ENCODE data around the gene GGT1.
"Not testable (repeated sequence)": the region's sequence is repeated elsewhere in the genome, so short reads cannot be mapped to it uniquely, and the experiment has no call there.

GGT1 gene

DNA sequence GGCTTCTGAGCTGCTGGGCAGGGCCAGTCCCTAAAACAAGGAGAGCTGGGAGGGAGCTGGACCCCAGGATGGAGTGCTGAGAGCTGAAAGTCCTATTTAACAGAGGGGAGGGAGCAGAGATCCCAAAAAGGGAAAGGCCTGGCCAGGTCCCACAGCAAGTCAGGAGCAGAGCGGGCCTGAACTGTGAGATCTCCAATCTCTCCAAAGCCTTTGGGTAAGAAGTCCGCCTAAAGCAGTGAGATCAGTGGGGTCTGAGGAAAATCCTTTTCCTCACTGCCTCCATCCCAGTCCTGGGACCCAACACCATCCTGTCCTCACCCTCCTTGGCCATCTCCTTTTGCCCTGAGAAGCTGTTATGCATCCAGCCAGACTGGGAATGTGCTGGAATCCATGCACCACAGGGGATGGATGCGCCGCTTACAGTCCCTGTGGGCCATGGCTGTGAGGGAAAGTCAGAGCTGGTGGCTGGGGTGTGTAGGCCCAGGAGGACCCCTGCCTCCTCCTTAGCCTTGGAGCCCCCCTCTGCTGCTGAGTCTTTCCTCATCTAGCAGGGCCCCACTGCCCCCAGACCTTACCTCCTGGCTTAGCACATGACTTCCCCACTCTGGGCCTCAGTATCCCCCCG is 18.7 kb upstream of the GGT1 start:
- no peak for DNase-seq

DNA sequence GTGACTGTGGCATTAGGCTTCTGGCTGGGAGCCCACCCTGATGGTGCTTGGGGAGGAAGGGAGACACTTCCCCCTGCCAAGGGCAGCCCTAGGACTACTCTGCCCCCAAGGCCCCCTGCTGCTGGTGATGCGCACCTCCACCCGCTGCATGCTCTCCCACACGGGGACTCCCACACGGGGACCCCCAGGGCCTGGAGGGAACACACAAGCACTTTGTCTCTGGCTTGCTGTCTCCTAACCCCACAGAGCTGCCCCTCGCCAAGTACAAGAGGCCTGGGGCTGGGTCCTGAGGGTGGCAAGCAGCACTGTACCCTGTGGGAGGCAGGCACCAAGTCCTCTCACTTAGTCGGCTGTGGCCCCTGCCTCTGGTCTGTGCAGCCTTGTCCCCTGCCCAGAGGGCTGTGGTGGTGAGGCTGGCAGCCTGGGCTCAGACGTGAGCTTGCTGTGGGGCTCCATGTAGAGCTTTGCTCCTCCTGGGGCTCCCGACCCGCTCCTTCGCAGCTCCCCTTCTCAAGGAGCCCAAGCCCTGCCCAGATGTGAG is 18.1 kb upstream of the GGT1 start:
- DNase-seq: no peak

GRCh38 chr22:24585461-24585860 is 17.5 kb upstream of the GGT1 start:
- no peak for DNase-seq

DNA sequence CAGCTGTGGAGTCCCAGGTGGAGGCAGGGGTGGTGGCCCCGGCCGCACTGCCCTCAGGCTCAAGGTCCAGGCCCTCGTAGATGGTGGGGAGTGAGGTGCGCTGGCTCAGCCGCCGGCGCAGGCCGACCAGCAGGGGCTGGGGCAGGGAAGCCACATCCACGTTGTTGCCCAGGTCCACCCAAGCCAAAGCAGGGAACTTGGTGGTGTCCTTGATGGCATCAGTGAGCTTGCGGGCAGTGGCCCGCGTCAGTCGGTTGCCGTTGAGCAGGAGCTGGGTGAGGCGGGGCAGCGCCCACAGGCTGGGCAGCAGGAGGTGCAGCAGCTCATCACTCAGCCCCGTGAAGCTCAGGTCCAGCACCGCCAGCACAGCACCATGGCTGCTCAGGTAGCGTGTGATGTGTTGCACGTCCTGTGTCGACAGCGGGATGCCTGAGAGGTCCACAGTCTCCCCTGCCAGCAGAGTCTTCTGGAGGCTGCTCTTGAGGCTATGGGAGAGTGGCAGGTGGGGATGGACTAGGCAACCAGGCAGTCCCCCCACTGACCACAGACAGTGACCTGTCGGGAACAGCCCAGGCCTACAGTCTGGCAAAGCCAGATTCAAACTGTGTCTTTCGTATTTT is 17.0 kb upstream of the GGT1 start:
- no peak for DNase-seq

DNA sequence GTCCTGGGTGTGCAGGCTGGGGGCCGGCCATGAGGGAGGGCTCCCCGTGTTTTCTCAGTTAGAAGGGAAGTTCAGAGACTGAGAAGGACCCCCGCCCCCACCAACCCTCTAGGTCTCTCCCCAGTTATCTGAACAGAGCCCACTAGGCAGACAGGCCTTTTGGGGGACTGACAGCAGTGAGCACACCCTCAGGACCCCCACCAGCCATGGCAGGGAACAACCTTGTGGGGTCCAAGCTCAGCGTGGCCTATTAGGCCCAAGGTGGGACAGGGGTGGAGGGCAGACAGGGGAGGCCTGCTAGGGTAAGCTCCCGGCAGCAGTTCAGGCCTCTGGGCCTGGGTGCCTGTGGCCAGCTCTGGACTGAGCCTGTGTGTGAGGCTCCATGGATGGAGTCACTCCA is 15.7 kb upstream of the GGT1 start:
- no peak for DNase-seq

DNA sequence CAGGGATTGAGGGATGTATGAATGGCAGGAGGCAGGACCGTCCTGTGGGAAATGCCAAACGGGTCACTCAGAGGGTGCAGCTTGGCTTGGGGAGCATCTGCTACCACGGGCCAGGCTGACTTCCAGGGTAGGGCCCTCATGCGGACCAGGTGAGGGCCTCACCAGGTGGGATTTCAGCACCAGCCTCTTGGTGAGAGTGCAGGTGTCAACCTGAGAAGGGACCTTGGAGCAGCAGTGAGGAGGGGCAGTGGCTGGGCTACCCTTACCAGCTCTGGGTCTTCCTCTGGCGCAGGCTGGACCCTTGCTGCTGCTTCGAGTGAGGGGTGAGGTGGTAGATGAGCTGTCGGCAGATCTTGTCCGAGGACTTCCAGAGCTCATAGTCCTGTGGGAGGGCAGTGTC is 15.0 kb upstream of the GGT1 start:
- DNase-seq: no peak

GRCh38 chr22:24588381-24588756 is 14.6 kb upstream of the GGT1 start:
- DNase-seq: no peak

DNA sequence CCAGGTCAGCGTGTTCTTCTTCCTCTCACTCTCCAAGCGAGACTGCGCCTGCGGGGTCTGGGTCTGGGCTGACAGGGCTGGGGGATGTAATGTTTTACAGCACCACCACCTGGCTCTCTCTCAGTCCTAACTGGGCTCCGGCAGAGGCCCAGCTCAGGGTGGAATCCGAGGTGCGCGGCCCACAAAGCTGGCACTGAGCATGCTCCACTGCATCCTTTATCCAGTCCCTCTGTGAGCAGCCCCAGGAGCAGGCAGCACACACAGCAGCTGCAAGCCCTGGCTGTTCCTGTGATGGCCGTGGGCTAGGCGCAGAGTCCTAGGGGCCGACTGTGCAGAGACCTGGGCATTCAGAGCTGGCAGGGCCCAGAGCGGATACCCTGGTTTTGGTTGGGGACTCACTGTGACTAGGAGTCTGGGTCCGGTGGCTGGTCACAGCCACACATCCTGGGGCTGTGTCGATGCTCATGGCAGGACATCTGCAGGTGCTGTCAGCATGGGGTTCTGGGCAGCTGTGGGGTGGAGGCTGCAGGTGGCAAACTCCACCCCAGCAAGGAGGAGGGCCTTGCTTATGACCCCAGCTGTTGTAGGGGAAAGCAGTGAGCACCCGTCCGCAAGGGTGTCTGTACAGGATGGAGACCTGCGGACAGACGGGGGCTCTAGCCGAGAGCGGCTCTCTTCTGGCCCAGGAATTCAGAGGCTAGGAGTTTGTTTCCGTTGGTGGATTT is 14.1 kb upstream of the GGT1 start:
- no peak for DNase-seq

- no peak for DNase-seq
These were observed 13.4 kb upstream of the GGT1 start for GRCh38 chr22:24589518-24590030.

- no peak for DNase-seq
These were observed 12.3 kb upstream of the GGT1 start for GRCh38 chr22:24590596-24591173.

DNA sequence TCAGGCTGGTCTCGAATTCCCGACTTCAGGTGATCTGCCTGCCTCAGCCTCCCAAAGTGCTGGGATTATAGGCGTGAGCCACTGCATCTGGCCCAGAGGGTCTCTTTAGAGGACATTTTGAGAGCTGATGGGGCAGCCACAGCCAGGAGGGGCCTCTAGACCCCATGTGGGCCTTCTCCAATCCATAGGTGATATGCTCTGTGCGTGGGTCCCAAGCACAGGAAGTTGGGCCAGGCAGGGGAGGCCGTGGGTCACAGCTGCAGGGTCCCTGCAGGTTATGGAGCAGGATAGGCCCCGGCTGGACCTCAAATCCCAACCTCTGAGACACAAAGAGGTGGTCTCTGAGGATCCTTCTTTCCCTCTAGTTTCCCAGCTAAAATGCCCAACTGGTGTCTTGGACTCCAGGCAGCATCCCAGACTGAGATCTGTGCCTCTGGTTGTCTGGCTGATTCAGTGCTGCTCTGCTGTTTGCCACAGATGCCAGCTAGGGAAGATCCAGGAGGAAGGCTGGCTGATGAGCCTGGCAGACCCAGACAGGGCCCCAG is 11.6 kb upstream of the GGT1 start:
- DNase-seq: no peak

GRCh38 chr22:24592058-24592850 is 10.7 kb upstream of the GGT1 start:
- DNase-seq: no peak

DNA sequence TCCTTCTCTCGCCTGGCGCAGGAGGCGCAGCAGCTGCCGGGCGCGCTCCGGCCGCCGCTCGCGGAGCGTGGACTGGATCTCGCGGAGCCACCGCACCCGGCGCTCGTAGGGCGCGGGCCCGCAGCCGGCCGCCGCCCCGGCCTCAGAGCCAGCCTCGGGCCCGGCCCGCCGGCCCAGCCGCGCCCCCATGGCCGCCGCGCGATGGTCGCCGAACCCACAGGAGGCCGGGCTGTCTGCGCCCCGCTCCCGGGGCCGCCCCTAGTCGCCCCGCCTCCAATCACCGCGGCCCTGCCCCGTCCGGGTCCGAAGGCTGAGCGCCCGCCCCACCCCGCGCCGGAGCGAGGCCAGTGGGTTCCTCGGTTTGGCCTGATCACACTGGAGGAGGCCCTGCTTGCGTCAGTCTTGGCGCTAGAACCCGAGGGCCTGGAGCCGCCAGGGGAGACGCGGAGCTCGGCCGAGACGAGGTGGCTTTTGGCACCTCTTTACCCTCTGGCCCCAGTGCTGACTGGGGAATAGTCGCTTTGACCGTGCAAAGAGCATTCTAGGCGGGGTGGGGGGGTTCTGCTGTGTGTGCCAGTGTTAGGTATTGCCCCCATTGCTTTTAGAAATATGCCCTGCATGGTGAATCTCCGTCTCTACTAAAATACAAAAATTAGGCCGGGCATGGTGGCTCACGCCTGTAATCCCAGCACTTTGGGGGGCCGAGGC is 10.0 kb upstream of the GGT1 start, which contains the start of gene LRRC75B:
TSS of gene LRRC75B (minus strand) at position 223 of the 708 bp plus-strand sequence. CDS start at position 189, 34 bp downstream.
- DNase-seq: peak; percentile 47 to 77

- DNase-seq: not testable (repeated sequence)
These were observed 9.5 kb upstream of the GGT1 start for GRCh38 chr22:24593559-24593835.

- no peak for DNase-seq
These were observed 9.0 kb upstream of the GGT1 start for GRCh38 chr22:24593836-24594568.

- DNase-seq: no peak
These were observed 8.3 kb upstream of the GGT1 start for GRCh38 chr22:24594569-24595120.

- no peak for DNase-seq
These were observed 7.8 kb upstream of the GGT1 start for GRCh38 chr22:24595228-24595627.

GRCh38 chr22:24595863-24596262 is 7.1 kb upstream of the GGT1 start:
- DNase-seq: no peak

- DNase-seq: not testable (repeated sequence)
These were observed 5.9 kb upstream of the GGT1 start for GRCh38 chr22:24597076-24597475.

- no peak for DNase-seq
These were observed 3.5 kb upstream of the GGT1 start for GRCh38 chr22:24599514-24599913.

Measured in SHP77 (cell line).